DND-41 (cell line): Measurements from ENCODE around the gene TRIP10.

Experiments
- ATAC-seq: fragments of 200-7000 bp; cut with Tn5 transposase; 3 replicates; pipeline ENCODE4 v1.9.1; 2021; ENCODE audit warnings: low read depth; ENCODE audit not compliant: insufficient read depth
- DNase-seq: peaks from one replicate; pipeline ENCODE4 v3.0.0-alpha.2; 2020
- H2AFZ ChIP-seq: 2 replicates; pipeline ENCODE4 v1.6.0; 2012; ENCODE audit warnings: low read depth, low read length
- H3K27ac ChIP-seq: 2 replicates; pipeline ENCODE4 v1.5.1; 2012; ENCODE audit warnings: low read length, inconsistent platforms
- H3K27me3 ChIP-seq: fragments of 200-600 bp; sonication (generic); 2 replicates; pipeline ENCODE4 v1.6.0; 2012; ENCODE audit warnings: low read length, mild to moderate bottlenecking, inconsistent platforms; ENCODE audit not compliant: insufficient read depth, poor library complexity
- H3K36me3 ChIP-seq: 2 replicates; pipeline ENCODE4 v1.5.1; 2012; ENCODE audit warnings: low read length, inconsistent platforms; ENCODE audit not compliant: insufficient read depth
- H3K4me1 ChIP-seq: 2 replicates; pipeline ENCODE4 v1.5.1; 2012; ENCODE audit warnings: mild to moderate bottlenecking, low read length; ENCODE audit not compliant: insufficient read depth
- H3K4me2 ChIP-seq: 2 replicates; pipeline ENCODE4 v1.6.0; 2012; ENCODE audit warnings: mild to moderate bottlenecking, moderate library complexity, low read length, inconsistent platforms; ENCODE audit not compliant: insufficient read depth
- H3K4me3 ChIP-seq, 2 experiments: fragments of 200-600 bp in 1 of 2; shearing (Covaris generic) in 1 of 2; 2 replicates each; pipeline ENCODE4 v1.5.1; 2012 to 2016; ENCODE audit warnings: inconsistent platforms in 2 of 2, low read length in 2 of 2, mild to moderate bottlenecking in 2 of 2, low read depth in 1 of 2, moderate library complexity in 1 of 2
- H3K79me2 ChIP-seq: 2 replicates; pipeline ENCODE4 v1.6.0; 2012; ENCODE audit warnings: low read length, inconsistent platforms; ENCODE audit not compliant: insufficient read depth
- H3K9ac ChIP-seq: 2 replicates; pipeline ENCODE4 v1.6.0; 2012; ENCODE audit warnings: low read depth, mild to moderate bottlenecking, inconsistent platforms, low read length, moderate library complexity
- H3K9me3 ChIP-seq: 2 replicates; pipeline ENCODE4 v1.5.1; 2012; ENCODE audit warnings: low read length, moderate library complexity, mild to moderate bottlenecking, inconsistent platforms; ENCODE audit not compliant: insufficient read depth, severe bottlenecking
- H4K20me1 ChIP-seq: 2 replicates; pipeline ENCODE4 v1.6.0; 2012; ENCODE audit warnings: low read length; ENCODE audit not compliant: insufficient read depth
- EZH2 ChIP-seq: IDR thresholded peaks from 3 replicates; pipeline ENCODE4 v1.6.1; 2012; ENCODE audit warnings: borderline replicate concordance, low read depth, mild to moderate bottlenecking, moderate library complexity, low read length, inconsistent platforms; ENCODE audit not compliant: severe bottlenecking
- TF ChIP-seq, protein P1 (sequence below): IDR thresholded peaks from 2 replicates; pipeline ENCODE4 v1.5.1; 2012; ENCODE audit warnings: borderline replicate concordance, low read length, moderate library complexity, mild to moderate bottlenecking; ENCODE audit not compliant: poor library complexity, severe bottlenecking; ENCODE audit errors: extremely low read depth

The TRIP10 gene

DNA sequence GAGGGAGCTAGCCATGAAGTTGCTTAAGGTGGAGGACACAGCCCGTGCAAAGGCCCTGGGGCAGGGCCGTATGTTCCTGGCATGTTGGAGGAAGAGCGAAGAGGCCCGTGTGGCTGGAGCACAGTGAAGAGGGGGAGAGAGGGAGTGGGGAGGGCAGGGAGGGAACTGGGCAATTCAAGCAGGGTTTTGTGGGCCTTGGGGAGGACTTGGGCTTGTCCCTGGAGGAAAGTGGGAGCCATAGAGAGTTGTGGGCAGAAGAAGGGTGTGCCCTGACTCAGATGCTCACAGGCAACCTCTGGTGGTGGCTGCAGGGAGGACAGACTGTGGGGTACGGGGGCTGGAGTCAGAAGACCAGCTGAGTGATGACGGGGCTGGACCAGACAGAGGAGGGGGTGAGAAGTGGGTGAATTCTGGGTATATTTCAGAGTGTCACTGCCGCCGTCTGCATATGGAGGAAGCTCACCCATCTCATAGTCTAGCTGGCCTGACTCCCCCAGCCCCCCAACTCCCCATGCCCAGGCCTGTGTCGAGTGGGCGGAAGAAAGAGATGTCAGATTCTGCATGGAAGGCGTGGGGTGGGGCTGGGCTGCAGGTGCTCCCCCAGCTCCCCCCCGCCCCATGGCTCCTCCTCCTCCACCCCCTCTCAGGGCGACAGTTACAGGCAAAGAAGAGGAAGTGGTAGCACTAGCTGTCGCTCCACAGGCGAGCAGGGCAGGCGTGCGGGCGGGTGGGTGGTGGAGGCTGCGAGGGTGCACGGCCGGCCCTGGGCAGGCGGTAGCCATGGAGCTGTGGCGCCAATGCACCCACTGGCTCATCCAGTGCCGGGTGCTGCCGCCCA lies 32.8 kb downstream of the TRIP10 start, which contains the start of gene VAV1:
VAV1 (plus strand) TSS at position 681 of the 838 bp plus-strand sequence; CDS start at position 781, 100 bp downstream.
- Histone ChIP-seq H3K4me3 (peak within 1 kb of the TSS; percentile 84 to 99), H3K9me3 (no peaks in the 10 kb centered on the region), H3K27me3 (no peaks in the 10 kb centered on the region), H3K4me1 (peaks cover 28% of the 10 kb centered on the region), H3K4me2 (peak within 1 kb of the TSS; percentile 75), H3K36me3 (peaks cover 17% of the 10 kb centered on the region), H2AFZ (peak within 1 kb of the TSS; percentile 62), H3K9ac (peak within 1 kb of the TSS; percentile 79), H4K20me1 (peaks cover 22% of the 10 kb centered on the region), H3K79me2 (peaks cover 45% of the 10 kb centered on the region), H3K27ac (peak within 1 kb of the TSS; percentile 92)
- DNase-seq = peak; percentile 92
- no peak for TF ChIP-seq EZH2
- TF ChIP-seq, protein P1, sequence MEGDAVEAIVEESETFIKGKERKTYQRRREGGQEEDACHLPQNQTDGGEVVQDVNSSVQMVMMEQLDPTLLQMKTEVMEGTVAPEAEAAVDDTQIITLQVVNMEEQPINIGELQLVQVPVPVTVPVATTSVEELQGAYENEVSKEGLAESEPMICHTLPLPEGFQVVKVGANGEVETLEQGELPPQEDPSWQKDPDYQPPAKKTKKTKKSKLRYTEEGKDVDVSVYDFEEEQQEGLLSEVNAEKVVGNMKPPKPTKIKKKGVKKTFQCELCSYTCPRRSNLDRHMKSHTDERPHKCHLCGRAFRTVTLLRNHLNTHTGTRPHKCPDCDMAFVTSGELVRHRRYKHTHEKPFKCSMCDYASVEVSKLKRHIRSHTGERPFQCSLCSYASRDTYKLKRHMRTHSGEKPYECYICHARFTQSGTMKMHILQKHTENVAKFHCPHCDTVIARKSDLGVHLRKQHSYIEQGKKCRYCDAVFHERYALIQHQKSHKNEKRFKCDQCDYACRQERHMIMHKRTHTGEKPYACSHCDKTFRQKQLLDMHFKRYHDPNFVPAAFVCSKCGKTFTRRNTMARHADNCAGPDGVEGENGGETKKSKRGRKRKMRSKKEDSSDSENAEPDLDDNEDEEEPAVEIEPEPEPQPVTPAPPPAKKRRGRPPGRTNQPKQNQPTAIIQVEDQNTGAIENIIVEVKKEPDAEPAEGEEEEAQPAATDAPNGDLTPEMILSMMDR = peak; percentile 60
- ATAC-seq = peak; percentile 82

DNA sequence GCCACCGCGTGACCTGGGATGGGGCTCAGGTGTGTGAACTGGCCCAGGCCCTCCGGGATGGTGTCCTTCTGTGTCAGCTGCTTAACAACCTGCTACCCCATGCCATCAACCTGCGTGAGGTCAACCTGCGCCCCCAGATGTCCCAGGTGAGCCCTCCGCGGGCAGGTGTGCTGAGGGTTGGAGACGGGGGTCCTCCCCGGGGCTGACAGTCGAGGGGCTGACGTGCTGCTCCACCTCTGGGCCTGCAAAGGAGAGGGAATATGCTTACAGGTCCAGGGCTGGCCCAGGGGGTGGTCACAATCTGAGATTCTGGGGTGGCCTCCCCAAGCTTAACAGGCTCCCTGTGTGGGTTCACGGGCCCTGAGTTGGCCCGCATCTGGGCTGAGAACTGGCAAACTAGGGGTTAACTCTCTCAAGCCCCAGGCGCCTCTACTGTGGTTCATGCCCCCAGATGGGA lies 33.4 kb downstream of the TRIP10 start:
- Histone ChIP-seq H3K9ac (peak overlapping the region; percentile 79), H4K20me1 (peaks cover 25% of the 10 kb centered on the region), H3K27me3 (no peaks in the 10 kb centered on the region), H3K4me3 (peak overlapping the region; percentile 84 to 99), H3K4me1 (peaks cover 26% of the 10 kb centered on the region), H3K27ac (peak overlapping the region; percentile 92), H2AFZ (peak overlapping the region; percentile 37), H3K36me3 (peaks cover 17% of the 10 kb centered on the region), H3K4me2 (peak overlapping the region; percentile 75), H3K79me2 (peaks cover 51% of the 10 kb centered on the region), H3K9me3 (no peaks in the 10 kb centered on the region)
- no peak for DNase-seq
- TF ChIP-seq, protein P1 = no peak
- no peak for TF ChIP-seq EZH2
- ATAC-seq = no peak; the same call in 2 of the 3 replicates

DNA sequence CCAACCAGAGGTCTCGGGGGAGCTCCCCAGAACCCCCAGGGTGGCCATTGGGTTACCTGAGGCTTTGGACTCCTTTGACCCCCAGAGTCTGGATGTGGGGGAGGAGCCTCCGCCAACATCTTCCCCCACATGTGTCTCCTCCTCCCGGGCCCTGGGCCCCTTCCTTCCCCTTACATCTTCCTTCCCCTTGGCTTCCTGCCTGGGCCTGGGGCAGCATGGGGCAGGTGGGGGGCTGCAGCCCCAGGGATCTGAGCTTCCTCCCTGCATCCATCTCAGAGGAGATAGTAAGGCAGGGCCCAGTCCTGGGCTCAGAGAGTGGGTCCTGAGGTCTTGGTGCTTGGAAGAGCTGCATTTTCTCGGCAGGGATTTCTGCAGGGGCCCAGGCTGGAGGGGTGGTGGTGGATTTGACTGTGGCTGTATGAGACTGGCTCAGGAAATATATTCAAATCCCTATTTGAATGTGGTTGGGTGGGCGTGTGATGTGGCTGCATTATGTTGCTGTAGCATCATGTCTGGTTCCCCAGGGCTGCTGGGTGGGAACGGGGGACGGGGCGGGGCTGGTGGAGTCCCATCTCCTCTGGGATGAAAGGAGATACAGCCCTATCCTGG lies 33.9 kb downstream of the TRIP10 start:
- Histone ChIP-seq H3K4me3 (peak overlapping the region; percentile 84 to 99), H3K79me2 (peaks cover 57% of the 10 kb centered on the region)

More for the DNA sequence above, 33.9 kb downstream of the TRIP10 start:
- Histone ChIP-seq H3K27ac (peak overlapping the region; percentile 92), H3K9me3 (no peaks in the 10 kb centered on the region), H2AFZ (peak overlapping the region; percentile 37), H4K20me1 (peaks cover 25% of the 10 kb centered on the region), H3K27me3 (no peaks in the 10 kb centered on the region), H3K4me1 (peaks cover 26% of the 10 kb centered on the region), H3K4me2 (peak overlapping the region; percentile 75), H3K9ac (peak overlapping the region; percentile 79), H3K36me3 (peaks cover 17% of the 10 kb centered on the region)
- ATAC-seq = peak; percentile 74
- TF ChIP-seq, protein P1 = no peak
- TF ChIP-seq EZH2 = no peak
- DNase-seq = peak; percentile 80
